Uterus (tissue), 4 donors: ENCODE results near the gene RORB. TPM values are rescaled to one million over a fixed set of nuclear protein-coding genes. Genes with fewer than 3 reads are reported as not detected.

Experiments used
- DNase-seq, 2 donors: peaks; one replicate each; pipeline ENCODE4 v3.0.0-alpha.2; 2019 to 2020
- H3K27ac ChIP-seq, 2 donors: fragments of 200-600 bp; sonication (generic); 1 replicate in 1 of 2; 2 replicates in 1 of 2; pipeline ENCODE4 v1.5.1; 2016 to 2018
- H3K27me3 ChIP-seq, 2 donors: fragments of 200-600 bp; sonication (generic); one replicate each; pipeline ENCODE4 v1.5.1; 2018 to 2019; ENCODE audit warnings: control low read depth in 1 of 2
- H3K36me3 ChIP-seq, 2 donors: fragments of 200-600 bp; sonication (generic); one replicate each; pipeline ENCODE4 v1.5.1; 2019; ENCODE audit warnings: control low read depth in 1 of 2
- H3K4me1 ChIP-seq, 2 donors: fragments of 200-600 bp; sonication (generic); one replicate each; pipeline ENCODE4 v1.5.1; 2018 to 2019; ENCODE audit warnings: control low read depth in 1 of 2
- H3K4me3 ChIP-seq, 2 donors: fragments of 200-600 bp; sonication (generic); 1 replicate in 1 of 2; 2 replicates in 1 of 2; pipeline ENCODE4 v1.5.1; 2018 to 2019; ENCODE audit warnings: mild to moderate bottlenecking in 1 of 2
- H3K9me3 ChIP-seq, 2 donors: fragments of 200-600 bp; sonication (generic); one replicate each; pipeline ENCODE4 v1.5.1; 2019; ENCODE audit warnings: control low read depth in 1 of 2
- POLR2A ChIP-seq, 2 donors: fragments of 450-650 bp; IDR thresholded peaks; one replicate each; pipeline ENCODE4 v1.6.1; 2016; ENCODE audit warnings: antibody characterized with exemption in 2 of 2, mild to moderate bottlenecking in 1 of 2, moderate library complexity in 1 of 2
- intact Hi-C: fragments of 100-400 bp; cut with DNase I; formaldehyde crosslinking; loops from one replicate; pipeline ENCODE4 v1.15.1; 2023; ENCODE audit warnings: low total_unique reads
- total RNA-seq, 4 donors: library from RNA; depleted of rRNA in 3 of 4; stranded (reverse); fragments of >200 nt in 3 of 4; gene quantifications; one replicate each; pipeline versions ENCODE4 v1.1.0 to v1.2.4, GENCODE V29; 2014 to 2023
- TF ChIP-seq, protein P1 (sequence below), 4 experiments: fragments of 200-600 bp in 2 of 4; fragments of 450-650 bp in 2 of 4; sonication (generic) in 2 of 4; IDR thresholded peaks; one replicate each; pipeline ENCODE4 v1.5.1; 2016 to 2019; ENCODE audit warnings: antibody characterized with exemption in 4 of 4, mild to moderate bottlenecking in 2 of 4, moderate library complexity in 1 of 4
- donor health status: DM: yes; HTN: yes; CAD: no.

Gene RORB
- total RNA-seq, 4 donors from 2014 or later = under 0.01 to 32.1 (median 0.64) TPM

DNA sequence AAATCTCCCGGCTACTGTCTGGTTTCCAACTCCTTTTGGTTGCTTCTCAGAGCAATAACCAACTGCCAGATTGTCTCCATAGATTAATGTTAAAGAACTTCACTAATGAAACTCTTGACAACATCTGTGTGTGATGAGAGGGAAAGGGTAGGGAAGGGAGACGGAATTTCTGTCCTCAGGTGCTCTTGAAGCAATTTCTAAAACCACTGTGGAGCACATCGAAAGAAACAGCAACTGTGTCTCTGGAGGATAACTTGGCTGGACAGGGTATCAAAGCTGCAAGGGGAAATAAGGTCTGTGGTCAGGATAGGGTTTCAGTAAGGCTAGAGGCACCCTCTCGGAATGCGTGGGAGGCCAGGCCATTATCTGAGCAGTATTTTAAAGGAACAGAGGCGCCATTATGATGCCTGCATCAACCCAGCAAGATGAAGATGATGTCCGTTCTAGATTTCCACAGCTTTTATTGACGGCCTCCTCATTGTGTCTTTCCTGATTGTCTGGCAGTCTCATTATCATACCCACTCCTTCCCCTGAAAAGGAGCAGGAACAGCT lies 76.6 kb downstream of the RORB start:
- intact Hi-C loops = no loop called here
- Histone ChIP-seq H3K27me3 (no peaks in the 10 kb centered on the region), H3K36me3 (no peaks in the 10 kb centered on the region), H3K27ac (no peak overlapping the region), H3K4me1 (no peaks in the 10 kb centered on the region), H3K4me3 (no peak overlapping the region), H3K9me3 (no peaks in the 10 kb centered on the region)
- no peak for DNase-seq
- no peak for TF ChIP-seq POLR2A (IDR thresholded peaks at IDR 0.05)
- TF ChIP-seq, protein P1, sequence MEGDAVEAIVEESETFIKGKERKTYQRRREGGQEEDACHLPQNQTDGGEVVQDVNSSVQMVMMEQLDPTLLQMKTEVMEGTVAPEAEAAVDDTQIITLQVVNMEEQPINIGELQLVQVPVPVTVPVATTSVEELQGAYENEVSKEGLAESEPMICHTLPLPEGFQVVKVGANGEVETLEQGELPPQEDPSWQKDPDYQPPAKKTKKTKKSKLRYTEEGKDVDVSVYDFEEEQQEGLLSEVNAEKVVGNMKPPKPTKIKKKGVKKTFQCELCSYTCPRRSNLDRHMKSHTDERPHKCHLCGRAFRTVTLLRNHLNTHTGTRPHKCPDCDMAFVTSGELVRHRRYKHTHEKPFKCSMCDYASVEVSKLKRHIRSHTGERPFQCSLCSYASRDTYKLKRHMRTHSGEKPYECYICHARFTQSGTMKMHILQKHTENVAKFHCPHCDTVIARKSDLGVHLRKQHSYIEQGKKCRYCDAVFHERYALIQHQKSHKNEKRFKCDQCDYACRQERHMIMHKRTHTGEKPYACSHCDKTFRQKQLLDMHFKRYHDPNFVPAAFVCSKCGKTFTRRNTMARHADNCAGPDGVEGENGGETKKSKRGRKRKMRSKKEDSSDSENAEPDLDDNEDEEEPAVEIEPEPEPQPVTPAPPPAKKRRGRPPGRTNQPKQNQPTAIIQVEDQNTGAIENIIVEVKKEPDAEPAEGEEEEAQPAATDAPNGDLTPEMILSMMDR (IDR thresholded peaks at IDR 0.05) = no peak

DNA sequence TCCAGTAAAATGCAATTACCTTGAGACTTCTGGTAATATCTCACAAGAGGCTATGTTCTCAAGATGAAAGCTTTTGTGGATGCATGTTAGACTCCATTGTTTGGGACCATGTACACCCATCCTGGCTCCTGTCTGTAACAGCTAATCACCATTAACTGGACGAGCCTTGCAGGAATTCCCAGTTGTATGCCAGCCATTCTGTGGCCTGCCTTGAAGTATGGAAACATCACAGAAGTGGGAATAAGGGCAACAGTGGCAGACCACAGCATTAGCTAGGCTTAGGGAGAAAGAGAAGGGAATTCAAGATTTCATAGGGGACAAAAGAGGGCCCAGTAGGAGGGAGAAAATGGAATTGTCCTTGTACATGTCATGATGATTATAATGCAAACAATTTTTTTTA lies 79.0 kb downstream of the RORB start:
- Histone ChIP-seq H3K4me1 (no peaks in the 10 kb centered on the region), H3K27ac (no peak overlapping the region), H3K4me3 (no peak overlapping the region), H3K36me3 (no peaks in the 10 kb centered on the region), H3K27me3 (no peaks in the 10 kb centered on the region), H3K9me3 (no peaks in the 10 kb centered on the region)
- no peak for TF ChIP-seq POLR2A (IDR thresholded peaks at IDR 0.05)
- TF ChIP-seq, protein P1 (IDR thresholded peaks at IDR 0.05) = no peak
- no peak for DNase-seq
- intact Hi-C loops = no loop called here

DNA sequence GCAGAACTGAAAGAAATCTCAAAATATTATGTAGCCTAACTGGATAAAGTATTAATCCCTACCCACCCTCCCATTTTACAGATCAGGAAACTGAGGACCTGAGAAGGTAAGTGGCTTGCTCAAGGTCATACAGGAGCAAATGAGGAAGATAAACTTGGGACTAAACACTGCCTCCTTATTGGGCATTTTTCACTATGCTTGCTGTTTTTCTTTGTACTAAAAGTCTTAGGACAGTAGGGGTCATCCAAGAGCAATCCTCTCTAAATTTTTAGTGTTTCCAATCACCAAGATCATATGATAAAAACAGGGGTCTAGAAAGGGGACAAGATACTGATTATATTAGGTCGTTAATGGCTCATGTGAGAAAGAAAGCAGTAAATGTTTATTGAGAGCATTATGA lies 80.8 kb downstream of the RORB start:
- H3K4me1 ChIP-seq = no peaks in the 10 kb centered on the region
- no peak overlapping the region for H3K27ac ChIP-seq
- TF ChIP-seq, protein P1 (IDR thresholded peaks at IDR 0.05) = no peak
- no peak for TF ChIP-seq POLR2A (IDR thresholded peaks at IDR 0.05)
- H3K4me3 ChIP-seq = no peak overlapping the region
- no peaks in the 10 kb centered on the region for H3K27me3 ChIP-seq
- no peaks in the 10 kb centered on the region for H3K36me3 ChIP-seq
- intact Hi-C loops = no loop called here
- H3K9me3 ChIP-seq = no peaks in the 10 kb centered on the region
- DNase-seq = no peak

DNA sequence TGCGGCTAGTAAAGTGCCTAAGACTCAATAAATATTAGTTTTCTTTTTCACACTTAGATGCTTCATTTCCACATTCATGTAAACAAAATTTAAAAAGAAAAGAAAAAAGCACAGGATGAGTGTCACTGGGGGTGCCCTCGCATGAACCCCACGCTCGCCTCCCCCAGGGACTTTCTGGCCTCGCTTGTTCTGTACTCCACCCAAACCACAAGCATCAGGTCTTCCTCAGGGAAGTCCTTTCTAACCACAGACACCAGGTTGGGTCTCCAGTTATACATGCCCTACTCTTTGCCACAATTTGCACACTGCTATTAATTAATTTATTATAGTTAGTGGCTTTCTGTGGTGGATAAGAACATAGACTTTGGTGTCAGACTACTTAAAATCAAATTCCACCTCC lies 92.4 kb downstream of the RORB start:
- Histone ChIP-seq H3K4me1 (no peaks in the 10 kb centered on the region), H3K4me3 (no peak overlapping the region), H3K27me3 (no peaks in the 10 kb centered on the region), H3K9me3 (no peaks in the 10 kb centered on the region), H3K36me3 (no peaks in the 10 kb centered on the region), H3K27ac (no peak overlapping the region)
- DNase-seq = no peak
- intact Hi-C loops = no loop called here
- TF ChIP-seq, protein P1 (IDR thresholded peaks at IDR 0.05) = no peak
- TF ChIP-seq POLR2A (IDR thresholded peaks at IDR 0.05) = no peak

DNA sequence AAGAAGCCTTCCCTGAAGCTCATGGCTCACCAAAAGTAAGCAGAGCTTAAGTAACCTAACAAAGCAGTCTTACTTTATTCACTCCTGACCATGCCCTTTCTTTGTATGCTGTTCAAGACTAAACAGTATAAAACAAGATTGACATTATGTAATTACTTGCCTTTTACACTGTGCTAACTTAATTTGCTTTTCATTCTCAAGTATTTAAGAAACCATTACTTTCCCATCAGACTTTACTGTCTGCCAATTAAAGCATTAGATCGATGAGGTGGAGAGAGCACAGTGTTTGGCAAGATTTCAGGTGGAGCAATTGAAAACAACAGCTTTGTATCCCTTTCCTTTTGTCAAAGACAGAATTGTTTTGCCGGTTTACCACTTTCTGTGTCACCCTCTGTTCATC lies 98.2 kb downstream of the RORB start:
- H3K9me3 ChIP-seq = no peaks in the 10 kb centered on the region
- H3K4me1 ChIP-seq = no peaks in the 10 kb centered on the region
- intact Hi-C loops = no loop called here
- H3K36me3 ChIP-seq = no peaks in the 10 kb centered on the region
- no peaks in the 10 kb centered on the region for H3K27me3 ChIP-seq
- no peak for DNase-seq
- TF ChIP-seq, protein P1 (IDR thresholded peaks at IDR 0.05) = no peak
- TF ChIP-seq POLR2A (IDR thresholded peaks at IDR 0.05) = no peak
- H3K4me3 ChIP-seq = no peak overlapping the region
- H3K27ac ChIP-seq = no peak overlapping the region
